PFSK-1 (cell line): ENCODE results near the gene GMDS.

Experiments used
- FOXP2 ChIP-seq: optimal IDR thresholded peaks from 2 replicates; pipeline ENCODE3; 2011; ENCODE audit warnings: borderline replicate concordance, control low read depth, inconsistent platforms; ENCODE audit not compliant: insufficient read depth; ENCODE audit errors: extremely low read length, extremely low read depth
- POLR2AphosphoS5 ChIP-seq: IDR thresholded peaks from 2 replicates; pipeline ENCODE4 v1.6.1; 2012; ENCODE audit warnings: low read depth, mild to moderate bottlenecking, control low read depth, low read length, moderate library complexity
- REST ChIP-seq, 2 experiments: IDR thresholded peaks; 2 replicates each; pipeline versions ENCODE4 v1.6.1 to v1.8.0; 2011 to 2012; ENCODE audit warnings: low read depth in 2 of 2, low read length in 2 of 2, control low read depth in 1 of 2, inconsistent platforms in 1 of 2, mild to moderate bottlenecking in 1 of 2, moderate library complexity in 1 of 2; ENCODE audit not compliant: insufficient read depth in 1 of 2
- SIN3A ChIP-seq: IDR thresholded peaks from 2 replicates; pipeline ENCODE4 v1.6.1; 2012; ENCODE audit warnings: mild to moderate bottlenecking, low read length, moderate library complexity, borderline replicate concordance; ENCODE audit not compliant: insufficient read depth
- TAF1 ChIP-seq: IDR thresholded peaks from 2 replicates; pipeline ENCODE4 v1.6.1; 2012; ENCODE audit warnings: low read length, control low read depth, borderline replicate concordance; ENCODE audit not compliant: insufficient read depth

The GMDS gene

GRCh38 chr6:1971612-1972011 lies 273.8 kb downstream of the GMDS start:
- no peak for TF ChIP-seq REST (IDR thresholded peaks at IDR 0.05; ENCODE audit: insufficient read depth in 1 of 2, low read depth in 2 of 2, low read length in 2 of 2)
- TF ChIP-seq FOXP2, result no peak
- no peak for TF ChIP-seq SIN3A

- TF ChIP-seq POLR2AphosphoS5 (no peak), SIN3A (no peak), FOXP2 (no peak), REST (IDR thresholded peaks at IDR 0.05; ENCODE audit: insufficient read depth in 1 of 2, low read depth in 2 of 2, low read length in 2 of 2) (no peak), TAF1 (no peak)
These were observed 275.2 kb downstream of the GMDS start for GRCh38 chr6:1970151-1970561.

- TF ChIP-seq SIN3A, result no peak
- no peak for TF ChIP-seq REST (IDR thresholded peaks at IDR 0.05; ENCODE audit: insufficient read depth in 1 of 2, low read depth in 2 of 2, low read length in 2 of 2)
- no peak for TF ChIP-seq TAF1
- no peak for TF ChIP-seq FOXP2
- no peak for TF ChIP-seq POLR2AphosphoS5
These were observed 278.7 kb downstream of the GMDS start for GRCh38 chr6:1966713-1967112.

- TF ChIP-seq REST (IDR thresholded peaks at IDR 0.05; ENCODE audit: insufficient read depth in 1 of 2, low read depth in 2 of 2, low read length in 2 of 2) (no peak), POLR2AphosphoS5 (no peak), FOXP2 (no peak), SIN3A (no peak), TAF1 (no peak)
These were observed 279.7 kb downstream of the GMDS start for GRCh38 chr6:1965596-1966224.

GRCh38 chr6:1963596-1963995 lies 281.8 kb downstream of the GMDS start:
- TF ChIP-seq TAF1 (no peak), FOXP2 (no peak), REST (IDR thresholded peaks at IDR 0.05; ENCODE audit: insufficient read depth in 1 of 2, low read depth in 2 of 2, low read length in 2 of 2) (no peak), POLR2AphosphoS5 (no peak), SIN3A (no peak)
